H9 (cell line): ENCODE results near the gene PIP5K1C. TPM values are rescaled to one million over a fixed set of nuclear protein-coding genes. Genes with fewer than 3 reads are reported as not detected.

Experiments used
- DNase-seq: peaks from one replicate; pipeline ENCODE4 v3.0.0-alpha.2; 2017
- H2AFZ ChIP-seq: one replicate; pipeline ENCODE4 v1.6.1; 2013; ENCODE audit warnings: mild to moderate bottlenecking, low read length, control low read depth, moderate library complexity
- H2AK5ac ChIP-seq: 2 replicates; pipeline ENCODE4 v1.6.1; 2013; ENCODE audit warnings: low read length, control low read depth, mixed read lengths; ENCODE audit not compliant: insufficient read length
- H2BK120ac ChIP-seq: one replicate; pipeline ENCODE4 v1.6.1; 2013; ENCODE audit warnings: low read depth, mild to moderate bottlenecking, low read length, control low read depth, inconsistent platforms; ENCODE audit not compliant: poor library complexity, severe bottlenecking
- H2BK12ac ChIP-seq: 2 replicates; pipeline ENCODE4 v1.6.1; 2013; ENCODE audit warnings: low read length, control low read depth, mixed read lengths, low read depth; ENCODE audit not compliant: insufficient read length
- H2BK15ac ChIP-seq: 2 replicates; pipeline ENCODE4 v1.6.1; 2013; ENCODE audit warnings: low read depth, low read length, control low read depth
- H2BK20ac ChIP-seq: one replicate; pipeline ENCODE4 v1.6.1; 2013; ENCODE audit warnings: low read depth, mild to moderate bottlenecking, low read length, control low read depth, inconsistent platforms; ENCODE audit not compliant: poor library complexity, severe bottlenecking
- H2BK5ac ChIP-seq: 2 replicates; pipeline ENCODE4 v1.6.1; 2013; ENCODE audit warnings: low read length, control low read depth, mixed read lengths; ENCODE audit not compliant: insufficient read length
- H3K14ac ChIP-seq: 2 replicates; pipeline ENCODE4 v1.6.1; 2013; ENCODE audit warnings: low read length, control low read depth; ENCODE audit not compliant: insufficient read depth
- H3K18ac ChIP-seq: 2 replicates; pipeline ENCODE4 v1.6.1; 2013; ENCODE audit warnings: low read depth, mild to moderate bottlenecking, mixed read lengths, low read length, control low read depth; ENCODE audit not compliant: insufficient read length
- H3K23ac ChIP-seq: 2 replicates; pipeline ENCODE4 v1.6.1; 2013; ENCODE audit warnings: low read length, control low read depth, mixed read lengths, low read depth; ENCODE audit not compliant: insufficient read length
- H3K23me2 ChIP-seq: 2 replicates; pipeline ENCODE4 v1.6.1; 2013; ENCODE audit warnings: low read depth, mild to moderate bottlenecking, mixed read lengths, low read length, control low read depth; ENCODE audit not compliant: insufficient read length, poor library complexity, severe bottlenecking
- H3K27ac ChIP-seq: 2 replicates; pipeline ENCODE4 v1.5.1; 2013; ENCODE audit warnings: low read length, control low read depth, mixed read lengths, low read depth; ENCODE audit not compliant: insufficient read length
- H3K27me3 ChIP-seq: 2 replicates; pipeline ENCODE4 v1.6.1; 2013; ENCODE audit warnings: low read length, control low read depth, inconsistent platforms; ENCODE audit not compliant: insufficient read depth
- H3K4ac ChIP-seq: 2 replicates; pipeline ENCODE4 v1.6.1; 2013; ENCODE audit warnings: low read depth, mild to moderate bottlenecking, control low read depth, inconsistent platforms, low read length, moderate library complexity
- H3K4me1 ChIP-seq: 2 replicates; pipeline ENCODE4 v1.6.1; 2013; ENCODE audit warnings: low read length, control low read depth, inconsistent platforms; ENCODE audit not compliant: insufficient read depth
- H3K4me2 ChIP-seq: 2 replicates; pipeline ENCODE4 v1.6.1; 2013; ENCODE audit warnings: low read length, control low read depth, mixed read lengths; ENCODE audit not compliant: insufficient read length, insufficient read depth
- H3K56ac ChIP-seq: 2 replicates; pipeline ENCODE4 v1.6.1; 2013; ENCODE audit warnings: low read depth, mild to moderate bottlenecking, mixed read lengths, low read length, control low read depth; ENCODE audit not compliant: insufficient read length
- H3K79me1 ChIP-seq: 2 replicates; pipeline ENCODE4 v1.6.1; 2013; ENCODE audit warnings: low read depth, mild to moderate bottlenecking, moderate library complexity, low read length, control low read depth, inconsistent platforms; ENCODE audit not compliant: insufficient read depth, poor library complexity, severe bottlenecking
- H3K79me2 ChIP-seq: 2 replicates; pipeline ENCODE4 v1.6.1; 2013; ENCODE audit warnings: low read length, control low read depth, inconsistent platforms; ENCODE audit not compliant: insufficient read depth
- H3K9ac ChIP-seq: 2 replicates; pipeline ENCODE4 v1.6.1; 2013; ENCODE audit warnings: low read length, control low read depth, mixed read lengths; ENCODE audit not compliant: insufficient read length; ENCODE audit errors: extremely low read depth
- H3K9me3 ChIP-seq: one replicate; pipeline ENCODE4 v1.6.1; 2013; ENCODE audit warnings: low read depth, low read length, inconsistent platforms; ENCODE audit not compliant: control insufficient read depth
- H3T11ph ChIP-seq: one replicate; pipeline ENCODE4 v1.6.1; 2013; ENCODE audit warnings: mild to moderate bottlenecking, low read length, control low read depth, inconsistent platforms
- H4K20me1 ChIP-seq: one replicate; pipeline ENCODE4 v1.6.1; 2013; ENCODE audit not compliant: control insufficient read depth, insufficient read length, insufficient read depth
- H4K5ac ChIP-seq: 2 replicates; pipeline ENCODE4 v1.6.1; 2013; ENCODE audit warnings: low read depth, mild to moderate bottlenecking, mixed read lengths, low read length, control low read depth; ENCODE audit not compliant: insufficient read length
- H4K8ac ChIP-seq: replicated peaks from 2 replicates; pipeline ENCODE4 v1.6.1; 2013; ENCODE audit warnings: low read length, control low read depth, mixed read lengths, low read depth; ENCODE audit not compliant: insufficient read length
- H4K91ac ChIP-seq: 2 replicates; pipeline ENCODE4 v1.6.1; 2013; ENCODE audit warnings: low read depth, mild to moderate bottlenecking, moderate library complexity, mixed read lengths, low read length, control low read depth; ENCODE audit not compliant: insufficient read length
- H3K27ac Mint-ChIP-seq, 3 experiments: 2 replicates in 2 of 3; 3 replicates in 1 of 3; pipeline ENCODE4 v1.8.0; 2020 to 2021; ENCODE audit warnings: mixed read lengths in 3 of 3, mild to moderate bottlenecking in 1 of 3, moderate library complexity in 1 of 3
- H3K27me3 Mint-ChIP-seq: 2 replicates; pipeline ENCODE4 v1.8.0; 2021; ENCODE audit warnings: low read depth, mild to moderate bottlenecking, moderate library complexity, mixed read lengths
- H3K36me3 Mint-ChIP-seq, 3 experiments: 2 replicates in 2 of 3; 3 replicates in 1 of 3; pipeline ENCODE4 v1.8.0; 2020 to 2021; ENCODE audit warnings: low read depth in 3 of 3, mixed read lengths in 3 of 3; ENCODE audit not compliant: insufficient read depth in 1 of 3
- H3K4me1 Mint-ChIP-seq, 2 experiments: 2 replicates each; pipeline ENCODE4 v1.8.0; 2020; ENCODE audit warnings: mixed read lengths in 2 of 2
- H3K4me3 Mint-ChIP-seq, 2 experiments: 2 replicates in 1 of 2; 3 replicates in 1 of 2; pipeline ENCODE4 v1.8.0; 2020 to 2021; ENCODE audit warnings: mild to moderate bottlenecking in 2 of 2, mixed read lengths in 2 of 2, moderate library complexity in 1 of 2
- H3K9me3 Mint-ChIP-seq, 2 experiments: 2 replicates in 1 of 2; 3 replicates in 1 of 2; pipeline ENCODE4 v1.8.0; 2020; ENCODE audit warnings: mild to moderate bottlenecking in 2 of 2, mixed read lengths in 2 of 2, moderate library complexity in 1 of 2
- WGBS: extraction: QIAGEN DNeasy Blood & Tissue Kit; methylation state at CpG from one replicate; pipeline ENCODE4 v1.1.7; 2013; ENCODE audit warnings: missing lambda C conversion rate, low lambda C conversion rate, mixed read lengths; ENCODE audit not compliant: insufficient read length; ENCODE audit errors: extremely low coverage; 5-methylcytosine and 5-hydroxymethylcytosine counted together
- total RNA-seq: library from RNA; stranded (reverse); gene quantifications from 2 replicates; pipeline ENCODE4 v1.2.1, GENCODE V29; 2021
- TF ChIP-seq, protein P1 (sequence below): fragments of 200-600 bp; sonication (generic); conservative IDR thresholded peaks from 3 replicates; pipeline ENCODE4 v1.8.0; 2021; ENCODE audit warnings: antibody characterized with exemption, mild to moderate bottlenecking

The PIP5K1C gene
- total RNA-seq, 1 experiment from 2014 or later, result 41.7 TPM

DNA sequence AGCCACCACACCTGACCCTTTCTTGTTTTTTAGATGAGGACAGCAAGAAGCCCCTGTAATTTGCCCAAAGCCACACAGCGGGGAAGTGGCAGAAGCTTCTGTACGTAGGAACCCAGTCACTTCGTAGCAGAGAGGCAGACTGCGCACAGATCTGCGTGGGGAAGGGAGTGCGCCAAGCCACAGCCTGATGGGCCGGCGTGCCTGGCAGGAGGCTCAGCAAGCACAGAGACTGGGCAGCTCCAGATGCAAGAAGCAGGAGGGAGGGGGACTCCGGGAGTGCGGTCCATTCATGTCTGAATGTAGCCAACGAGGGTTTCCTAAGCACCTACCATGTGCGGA, 7.6 kb upstream of the PIP5K1C start:
- Histone ChIP-seq H3K9ac (no peak overlapping the region), H3K4ac (no peak overlapping the region), H4K8ac (no peak overlapping the region), H3K79me1 (no peaks in the 10 kb centered on the region), H3K56ac (no peak overlapping the region), H3K79me2 (no peaks in the 10 kb centered on the region), H2BK5ac (no peak overlapping the region), H2BK20ac (no peak overlapping the region), H3T11ph (no peak overlapping the region), H2BK15ac (no peak overlapping the region), H2BK12ac (no peak overlapping the region), H2AK5ac (no peak overlapping the region), H3K23me2 (no peaks in the 10 kb centered on the region), H3K18ac (no peak overlapping the region), H4K20me1 (no peaks in the 10 kb centered on the region), H2BK120ac (no peak overlapping the region), H3K23ac (no peak overlapping the region), H3K4me1 (no peaks in the 10 kb centered on the region; the same call in 1 of the 2 replicates), H3K4me2 (no peak overlapping the region), H3K14ac (no peak overlapping the region; the same call in 1 of the 2 replicates), H3K27ac (no peak overlapping the region), H3K27me3 (no peaks in the 10 kb centered on the region), H4K91ac (no peak overlapping the region), H2AFZ (no peak overlapping the region), H3K9me3 (no peaks in the 10 kb centered on the region), H4K5ac (no peak overlapping the region)
- Mint-ChIP-seq H3K27ac (no peak overlapping the region), H3K27me3 (peaks cover 7% of the 10 kb centered on the region), H3K4me1 (peaks cover 8 to 20% of the 10 kb centered on the region in 2 experiments), H3K4me3 (no peak overlapping the region), H3K9me3 (no peaks in the 10 kb centered on the region), H3K36me3 (no peaks in the 10 kb centered on the region)
- no CpG with 5 or more reads among the region's 12 CpGs for WGBS
- TF ChIP-seq, protein P1, sequence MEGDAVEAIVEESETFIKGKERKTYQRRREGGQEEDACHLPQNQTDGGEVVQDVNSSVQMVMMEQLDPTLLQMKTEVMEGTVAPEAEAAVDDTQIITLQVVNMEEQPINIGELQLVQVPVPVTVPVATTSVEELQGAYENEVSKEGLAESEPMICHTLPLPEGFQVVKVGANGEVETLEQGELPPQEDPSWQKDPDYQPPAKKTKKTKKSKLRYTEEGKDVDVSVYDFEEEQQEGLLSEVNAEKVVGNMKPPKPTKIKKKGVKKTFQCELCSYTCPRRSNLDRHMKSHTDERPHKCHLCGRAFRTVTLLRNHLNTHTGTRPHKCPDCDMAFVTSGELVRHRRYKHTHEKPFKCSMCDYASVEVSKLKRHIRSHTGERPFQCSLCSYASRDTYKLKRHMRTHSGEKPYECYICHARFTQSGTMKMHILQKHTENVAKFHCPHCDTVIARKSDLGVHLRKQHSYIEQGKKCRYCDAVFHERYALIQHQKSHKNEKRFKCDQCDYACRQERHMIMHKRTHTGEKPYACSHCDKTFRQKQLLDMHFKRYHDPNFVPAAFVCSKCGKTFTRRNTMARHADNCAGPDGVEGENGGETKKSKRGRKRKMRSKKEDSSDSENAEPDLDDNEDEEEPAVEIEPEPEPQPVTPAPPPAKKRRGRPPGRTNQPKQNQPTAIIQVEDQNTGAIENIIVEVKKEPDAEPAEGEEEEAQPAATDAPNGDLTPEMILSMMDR, result no peak
- DNase-seq, result no peak
